Activated B cell treated with CpG ODN at 0.5 μM for 24 hours (primary cell): ENCODE data around the gene ROR1. TPM values are rescaled to one million over a fixed set of nuclear protein-coding genes. Genes with fewer than 3 reads are reported as not detected.

ENCODE experiments used
- ATAC-seq: fragments of 200-7000 bp; cut with Tn5 transposase; one replicate; pipeline ENCODE4 v1.10.0; 2021; ENCODE audit warnings: low read depth, mild to moderate bottlenecking, moderate library complexity
- CTCF ChIA-PET: fragments of 350-600 bp; sonication (Branson Sonifier 250); formaldehyde crosslinking; loops from one replicate; lab custom pipeline; 2021; ENCODE audit warnings: antibody characterized with exemption; lab: Charles Lee
- POLR2A ChIA-PET: fragments of 350-600 bp; sonication (Branson Sonifier 250); formaldehyde crosslinking; loops from one replicate; lab custom pipeline; 2021; ENCODE audit warnings: antibody characterized with exemption; lab: Charles Lee
- DNase-seq: peaks from one replicate; pipeline ENCODE4 v3.0.0; 2022
- H3K27ac Mint-ChIP-seq: one replicate; pipeline ENCODE4 v1.8.0; 2020; ENCODE audit warnings: mixed read lengths
- H3K27me3 Mint-ChIP-seq: one replicate; pipeline ENCODE4 v1.8.0; 2021; ENCODE audit warnings: mixed read lengths
- H3K36me3 Mint-ChIP-seq: one replicate; pipeline ENCODE4 v1.8.0; 2021; ENCODE audit warnings: low read depth, mixed read lengths
- H3K4me1 Mint-ChIP-seq: one replicate; pipeline ENCODE4 v1.8.0; 2021; ENCODE audit warnings: mixed read lengths
- H3K4me3 Mint-ChIP-seq: one replicate; pipeline ENCODE4 v1.8.0; 2020; ENCODE audit warnings: mild to moderate bottlenecking, mixed read lengths
- H3K9me3 Mint-ChIP-seq: one replicate; pipeline ENCODE4 v1.8.0; 2020; ENCODE audit warnings: mixed read lengths
- intact Hi-C: fragments of 100-400 bp; cut with micrococcal nuclease; formaldehyde crosslinking; loops from one replicate; pipeline ENCODE4 v1.15.1; 2024
- total RNA-seq: library from RNA; stranded (reverse); gene quantifications from 2 replicates; pipeline ENCODE4 v1.2.3, GENCODE V29; 2022
- TF ChIP-seq, protein P1 (sequence below): fragments of 200-600 bp; IDR thresholded peaks from one replicate; pipeline ENCODE4 v1.8.0; 2022; ENCODE audit warnings: antibody characterized with exemption, mild to moderate bottlenecking

ROR1 gene
- total RNA-seq, 1 donor from 2014 or later: 2.2 TPM

DNA sequence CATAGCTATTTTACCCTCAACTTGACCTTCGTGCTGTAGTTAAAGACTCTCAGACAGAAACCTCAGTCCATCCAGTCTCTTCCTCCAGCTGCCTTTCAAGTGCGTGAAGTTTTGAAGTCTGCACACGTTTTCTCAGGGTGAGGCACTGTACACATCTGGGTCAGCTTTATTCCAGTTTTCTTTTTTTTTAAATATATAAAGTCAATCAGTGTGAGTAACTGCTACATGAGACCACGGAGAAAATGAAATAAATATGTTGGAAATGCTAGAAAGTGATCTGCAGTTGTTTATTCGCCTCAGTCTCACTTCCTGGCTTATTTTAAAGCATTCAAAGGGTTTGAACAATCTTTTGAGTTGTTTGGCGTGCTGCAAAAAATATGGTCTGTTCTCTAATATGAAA, 135.7 kb downstream of the ROR1 start:
- intact Hi-C loops: no loop called here
- no peaks in the 10 kb centered on the region for H3K4me1 Mint-ChIP-seq
- ChIA-PET POLR2A (no interaction called here), CTCF (interaction anchor here (2.0 kb wide), 1 partner anchor 218 kb away, joined by 8 read pairs; no protein-coding TSS in a partner anchor)
- no peak overlapping the region for H3K4me3 Mint-ChIP-seq
- H3K27me3 Mint-ChIP-seq: peaks cover 4% of the 10 kb centered on the region
- H3K9me3 Mint-ChIP-seq: no peaks in the 10 kb centered on the region
- TF ChIP-seq, protein P1, sequence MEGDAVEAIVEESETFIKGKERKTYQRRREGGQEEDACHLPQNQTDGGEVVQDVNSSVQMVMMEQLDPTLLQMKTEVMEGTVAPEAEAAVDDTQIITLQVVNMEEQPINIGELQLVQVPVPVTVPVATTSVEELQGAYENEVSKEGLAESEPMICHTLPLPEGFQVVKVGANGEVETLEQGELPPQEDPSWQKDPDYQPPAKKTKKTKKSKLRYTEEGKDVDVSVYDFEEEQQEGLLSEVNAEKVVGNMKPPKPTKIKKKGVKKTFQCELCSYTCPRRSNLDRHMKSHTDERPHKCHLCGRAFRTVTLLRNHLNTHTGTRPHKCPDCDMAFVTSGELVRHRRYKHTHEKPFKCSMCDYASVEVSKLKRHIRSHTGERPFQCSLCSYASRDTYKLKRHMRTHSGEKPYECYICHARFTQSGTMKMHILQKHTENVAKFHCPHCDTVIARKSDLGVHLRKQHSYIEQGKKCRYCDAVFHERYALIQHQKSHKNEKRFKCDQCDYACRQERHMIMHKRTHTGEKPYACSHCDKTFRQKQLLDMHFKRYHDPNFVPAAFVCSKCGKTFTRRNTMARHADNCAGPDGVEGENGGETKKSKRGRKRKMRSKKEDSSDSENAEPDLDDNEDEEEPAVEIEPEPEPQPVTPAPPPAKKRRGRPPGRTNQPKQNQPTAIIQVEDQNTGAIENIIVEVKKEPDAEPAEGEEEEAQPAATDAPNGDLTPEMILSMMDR: no peak
- no peak overlapping the region for H3K27ac Mint-ChIP-seq
- H3K36me3 Mint-ChIP-seq: no peaks in the 10 kb centered on the region
- ATAC-seq (no peak), DNase-seq (no peak)

DNA sequence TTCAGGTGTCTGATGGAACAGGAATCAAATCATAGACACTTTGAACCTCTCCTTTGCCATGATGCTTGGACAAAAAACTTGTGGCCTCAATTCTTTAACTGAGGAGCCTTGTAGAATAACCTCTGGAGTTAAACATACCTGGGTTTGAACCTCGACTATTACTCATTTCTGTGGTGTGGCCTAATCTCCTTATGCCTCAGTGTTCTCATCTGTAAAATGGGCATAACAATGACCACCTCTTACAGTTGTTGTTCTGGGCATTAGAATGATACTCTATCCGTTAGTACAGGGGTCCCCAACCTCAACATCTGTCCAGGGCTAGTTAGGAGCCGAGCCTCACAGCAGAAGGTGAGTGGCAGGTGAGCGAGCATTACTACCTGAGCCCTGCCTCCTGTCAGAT, 137.2 kb downstream of the ROR1 start:
- no peak for ATAC-seq
- TF ChIP-seq, protein P1: no peak
- CTCF ChIA-PET: no interaction called here
- peaks cover 7% of the 10 kb centered on the region for H3K27me3 Mint-ChIP-seq
- POLR2A ChIA-PET: no interaction called here
- no peaks in the 10 kb centered on the region for H3K9me3 Mint-ChIP-seq
- no peak overlapping the region for H3K27ac Mint-ChIP-seq
- no peak overlapping the region for H3K4me3 Mint-ChIP-seq
- H3K4me1 Mint-ChIP-seq: no peaks in the 10 kb centered on the region
- intact Hi-C loops: no loop called here
- H3K36me3 Mint-ChIP-seq: no peaks in the 10 kb centered on the region
- no peak for DNase-seq

DNA sequence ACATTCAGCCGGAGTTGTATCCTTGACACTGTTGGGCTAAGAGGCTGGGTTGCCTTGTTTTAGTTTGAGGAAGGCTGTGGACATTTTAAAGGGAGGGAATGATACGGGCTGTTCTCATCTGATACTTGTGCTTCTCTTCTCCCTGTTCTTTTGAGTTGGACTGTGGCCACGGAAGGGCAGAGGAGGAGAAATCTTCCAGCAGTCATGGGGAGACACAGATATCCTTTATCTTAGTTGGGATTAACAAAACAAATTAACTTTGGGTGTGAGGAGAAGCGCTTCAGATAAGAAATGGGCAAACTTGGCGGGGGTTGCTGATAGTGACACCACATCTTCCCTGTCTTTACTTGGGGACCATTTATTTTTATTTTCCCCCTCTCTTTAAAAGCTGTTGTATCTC, 138.8 kb downstream of the ROR1 start:
- no peaks in the 10 kb centered on the region for H3K9me3 Mint-ChIP-seq
- intact Hi-C loops: no loop called here
- no peaks in the 10 kb centered on the region for H3K4me1 Mint-ChIP-seq
- H3K4me3 Mint-ChIP-seq: no peak overlapping the region
- DNase-seq: no peak
- ChIA-PET CTCF (interaction anchor here (0.6 kb wide), 1 partner anchor 329 kb away, joined by 3 read pairs; no protein-coding TSS in a partner anchor), POLR2A (interaction anchor here (0.6 kb wide), 1 partner anchor 1056 kb away, joined by 8 read pairs; no protein-coding TSS in a partner anchor)
- H3K36me3 Mint-ChIP-seq: no peaks in the 10 kb centered on the region
- H3K27me3 Mint-ChIP-seq: peaks cover 7% of the 10 kb centered on the region
- H3K27ac Mint-ChIP-seq: no peak overlapping the region
- TF ChIP-seq, protein P1: no peak
- ATAC-seq: no peak

DNA sequence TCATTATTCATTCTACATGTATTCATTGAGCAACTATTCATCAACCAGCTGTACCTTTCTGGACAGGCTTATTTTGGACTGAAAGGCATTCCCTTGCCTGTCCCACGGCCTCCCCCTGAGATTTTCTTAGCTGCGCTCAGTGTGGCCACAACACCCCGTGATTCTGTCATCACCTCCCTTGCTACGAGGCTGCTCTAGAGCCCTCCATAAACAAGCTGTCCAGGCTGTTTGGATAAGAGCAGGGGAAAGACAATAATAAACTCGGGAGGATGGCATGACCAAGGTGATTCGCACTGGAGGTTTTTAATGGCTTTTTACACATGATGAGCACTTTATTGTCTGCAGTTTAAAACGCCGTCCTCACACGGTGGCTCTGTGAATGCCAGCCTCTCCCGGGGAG, 139.7 kb downstream of the ROR1 start:
- TF ChIP-seq, protein P1: no peak
- Mint-ChIP-seq H3K4me3 (no peak overlapping the region), H3K36me3 (no peaks in the 10 kb centered on the region), H3K9me3 (no peaks in the 10 kb centered on the region), H3K27me3 (peaks cover 7% of the 10 kb centered on the region), H3K4me1 (no peaks in the 10 kb centered on the region), H3K27ac (no peak overlapping the region)
- POLR2A ChIA-PET: interaction anchor here (1.2 kb wide), 1 partner anchor 222 kb away, joined by 3 read pairs; no protein-coding TSS in a partner anchor
- DNase-seq (no peak), ATAC-seq (no peak)
- CTCF ChIA-PET: interaction anchor here (0.6 to 3.8 kb wide), 4 partner anchors 9 to 328 kb away, joined by 3 to 63 read pairs (median 4); no protein-coding TSS in a partner anchor
- intact Hi-C loops: no loop called here

DNA sequence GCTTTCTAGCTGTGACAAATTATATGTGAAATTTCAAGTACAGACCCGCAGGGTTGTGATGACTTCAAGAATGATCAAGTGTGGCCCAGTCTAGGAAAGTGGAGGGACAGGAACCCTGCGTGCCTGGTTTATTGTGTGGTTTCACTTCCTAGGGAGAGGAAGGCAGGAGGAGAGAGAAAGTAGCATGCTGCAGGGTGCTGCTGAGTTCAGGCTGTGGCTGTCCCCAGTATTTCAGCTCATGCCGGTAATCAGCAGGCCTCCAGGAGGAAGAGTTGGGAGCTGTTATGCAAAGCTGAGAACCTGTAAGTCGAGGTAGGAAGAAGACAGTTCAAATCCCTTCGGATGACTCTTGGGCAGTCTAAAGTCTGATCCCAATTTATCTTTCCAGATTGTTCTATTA, 140.4 kb downstream of the ROR1 start:
- Mint-ChIP-seq H3K4me1 (no peaks in the 10 kb centered on the region), H3K9me3 (no peaks in the 10 kb centered on the region), H3K27me3 (peaks cover 7% of the 10 kb centered on the region), H3K4me3 (no peak overlapping the region), H3K36me3 (no peaks in the 10 kb centered on the region), H3K27ac (no peak overlapping the region)
- intact Hi-C loops: no loop called here
- no peak for ATAC-seq
- no peak for DNase-seq
- ChIA-PET CTCF (interaction anchor here (0.7 to 3.8 kb wide), 9 partner anchors 9 to 223 kb away, joined by 3 to 63 read pairs (median 4); partner anchors contain the start of gene ROR1), POLR2A (interaction anchor here (1.2 kb wide), 1 partner anchor 222 kb away, joined by 3 read pairs; no protein-coding TSS in a partner anchor)
- TF ChIP-seq, protein P1: no peak
